ENCODE results near the gene TMCO4. TPM values are rescaled to one million over a fixed set of nuclear protein-coding genes. Genes with fewer than 3 reads are reported as not detected.
"Not testable (repeated sequence)": the region's sequence is repeated elsewhere in the genome, so short reads cannot be mapped to it uniquely, and the experiment has no call there.

The TMCO4 gene
- total and polyA plus RNA-seq, 10 of the 15 experiments (the other 5 are each of a cell fraction or from before 2014, with no cell fraction given), result 2.4 to 20.8 (median 13.0) TPM

DNA sequence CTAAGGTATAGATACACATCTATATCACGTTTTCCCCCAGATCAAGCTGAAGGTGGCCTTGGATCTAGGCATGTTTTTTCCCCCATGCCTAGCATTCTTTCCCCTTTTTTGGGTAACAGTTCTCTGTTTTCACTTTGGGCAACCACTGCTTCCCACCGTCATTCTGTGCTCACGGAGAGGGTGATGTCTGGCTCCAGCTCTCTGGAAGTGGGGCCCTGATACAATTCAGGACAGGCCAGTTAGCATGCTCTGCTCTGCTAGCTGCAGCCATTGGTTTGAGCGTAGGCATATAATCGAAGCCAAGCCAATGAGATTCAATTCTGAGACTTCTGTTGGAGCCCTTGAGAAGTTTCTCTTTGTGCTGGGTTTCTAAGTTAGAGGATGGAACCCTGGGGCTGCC is 17.4 kb upstream of the TMCO4 start (continued):
- TF ChIP-seq, protein P1, sequence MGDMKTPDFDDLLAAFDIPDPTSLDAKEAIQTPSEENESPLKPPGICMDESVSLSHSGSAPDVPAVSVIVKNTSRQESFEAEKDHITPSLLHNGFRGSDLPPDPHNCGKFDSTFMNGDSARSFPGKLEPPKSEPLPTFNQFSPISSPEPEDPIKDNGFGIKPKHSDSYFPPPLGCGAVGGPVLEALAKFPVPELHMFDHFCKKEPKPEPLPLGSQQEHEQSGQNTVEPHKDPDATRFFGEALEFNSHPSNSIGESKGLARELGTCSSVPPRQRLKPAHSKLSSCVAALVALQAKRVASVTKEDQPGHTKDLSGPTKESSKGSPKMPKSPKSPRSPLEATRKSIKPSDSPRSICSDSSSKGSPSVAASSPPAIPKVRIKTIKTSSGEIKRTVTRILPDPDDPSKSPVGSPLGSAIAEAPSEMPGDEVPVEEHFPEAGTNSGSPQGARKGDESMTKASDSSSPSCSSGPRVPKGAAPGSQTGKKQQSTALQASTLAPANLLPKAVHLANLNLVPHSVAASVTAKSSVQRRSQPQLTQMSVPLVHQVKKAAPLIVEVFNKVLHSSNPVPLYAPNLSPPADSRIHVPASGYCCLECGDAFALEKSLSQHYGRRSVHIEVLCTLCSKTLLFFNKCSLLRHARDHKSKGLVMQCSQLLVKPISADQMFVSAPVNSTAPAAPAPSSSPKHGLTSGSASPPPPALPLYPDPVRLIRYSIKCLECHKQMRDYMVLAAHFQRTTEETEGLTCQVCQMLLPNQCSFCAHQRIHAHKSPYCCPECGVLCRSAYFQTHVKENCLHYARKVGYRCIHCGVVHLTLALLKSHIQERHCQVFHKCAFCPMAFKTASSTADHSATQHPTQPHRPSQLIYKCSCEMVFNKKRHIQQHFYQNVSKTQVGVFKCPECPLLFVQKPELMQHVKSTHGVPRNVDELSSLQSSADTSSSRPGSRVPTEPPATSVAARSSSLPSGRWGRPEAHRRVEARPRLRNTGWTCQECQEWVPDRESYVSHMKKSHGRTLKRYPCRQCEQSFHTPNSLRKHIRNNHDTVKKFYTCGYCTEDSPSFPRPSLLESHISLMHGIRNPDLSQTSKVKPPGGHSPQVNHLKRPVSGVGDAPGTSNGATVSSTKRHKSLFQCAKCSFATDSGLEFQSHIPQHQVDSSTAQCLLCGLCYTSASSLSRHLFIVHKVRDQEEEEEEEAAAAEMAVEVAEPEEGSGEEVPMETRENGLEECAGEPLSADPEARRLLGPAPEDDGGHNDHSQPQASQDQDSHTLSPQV (IDR thresholded peaks at IDR 0.05), result no peak
- TF ChIP-seq ZSCAN29 (IDR thresholded peaks at IDR 0.05) (no peak), ZNF207 (IDR thresholded peaks at IDR 0.05; ENCODE audit: borderline replicate concordance) (no peak)

DNA sequence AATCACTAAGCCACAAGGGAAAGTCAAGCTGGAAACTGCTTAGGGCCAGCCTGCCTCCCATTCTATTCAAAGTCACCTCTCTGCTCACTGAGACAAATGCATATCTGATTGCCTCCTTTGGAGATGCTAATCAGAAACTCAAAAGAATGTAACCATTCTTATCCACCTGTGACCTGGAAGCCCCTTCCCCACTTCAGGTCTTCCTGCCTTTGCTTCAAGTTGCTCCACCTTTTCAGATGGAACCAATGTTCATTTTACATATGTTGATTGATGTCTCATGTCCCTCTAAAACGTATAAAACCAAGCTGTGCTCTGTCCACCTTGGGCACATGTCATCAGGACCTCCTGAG is 17.0 kb upstream of the TMCO4 start:
- ATAC-seq; DNase-seq (ENCODE audit: low read depth, low spot score); H3K4me2 ChIP-seq (ENCODE audit: control insufficient read depth, insufficient read depth); H3K4me3 ChIP-seq; in situ Hi-C loops (cut with MboI); CTCF ChIA-PET; BruUV-seq (replicated peaks); H2AFZ ChIP-seq (ENCODE audit: control insufficient read depth, low read depth, low read length); SMC1A ChIA-PET (ENCODE audit: uncharacterized antibody, unreplicated experiment); H3K27ac ChIP-seq (ENCODE audit: control insufficient read depth, insufficient read depth); H3K9ac ChIP-seq (ENCODE audit: control insufficient read depth, insufficient read depth, low read length); H3K4me1 ChIP-seq (ENCODE audit: control insufficient read depth, insufficient read depth, low read length); H3K79me2 ChIP-seq (ENCODE audit: control insufficient read depth, insufficient read depth, low read length); intact Hi-C loops (cut with micrococcal nuclease; ENCODE audit: unreplicated experiment); H3K36me3 ChIP-seq (ENCODE audit: control insufficient read depth in 2 of 2, insufficient read depth in 2 of 2, low read length in 1 of 2); H4K20me1 ChIP-seq (ENCODE audit: control insufficient read depth, insufficient read depth); POLR2A ChIA-PET; H3K9me3 ChIP-seq (replicated peaks; ENCODE audit: control insufficient read depth, insufficient read depth, low read length); RAD21 ChIA-PET (ENCODE audit: unreplicated experiment); H3K27me3 ChIP-seq (replicated peaks in 1 of 2; ENCODE audit: control insufficient read depth in 2 of 2, insufficient read depth in 2 of 2, low read length in 1 of 2); FAIRE-seq: not testable (repeated sequence)
- 0% methylated on average over 1 of the region's 1 CpG for WGBS (ENCODE audit: insufficient coverage, insufficient replicate concordance, low lambda C conversion rate, missing lambda C conversion rate)
